ENCODE data around the gene RNF11.

The RNF11 gene

GRCh38 chr1:51284487-51284954 lies 48.4 kb downstream of the RNF11 start:
- Mint-ChIP-seq H3K27ac (no peak overlapping the region), H3K27me3 (no peaks in the 10 kb centered on the region)
- intact Hi-C loops (cut with micrococcal nuclease): no loop called here

GRCh38 chr1:51285055-51285454 lies 49.0 kb downstream of the RNF11 start:
- Mint-ChIP-seq H3K27me3 (no peaks in the 10 kb centered on the region), H3K36me3 (ENCODE audit: low read depth) (no peaks in the 10 kb centered on the region), H3K4me3 (no peak overlapping the region), H3K9me3 (no peaks in the 10 kb centered on the region), H3K4me1 (ENCODE audit: low read depth) (peaks cover 5% of the 10 kb centered on the region), H3K27ac (no peak overlapping the region)
- intact Hi-C loops (cut with micrococcal nuclease): no loop called here

More at GRCh38 chr1:51284487-51284954, 48.4 kb downstream of the RNF11 start:
- Mint-ChIP-seq H3K4me3 (no peak overlapping the region), H3K9me3 (no peaks in the 10 kb centered on the region), H3K36me3 (ENCODE audit: low read depth) (no peaks in the 10 kb centered on the region), H3K4me1 (ENCODE audit: low read depth) (peaks cover 5% of the 10 kb centered on the region)

GRCh38 chr1:51287966-51288365 lies 51.9 kb downstream of the RNF11 start:
- H3K4me3 Mint-ChIP-seq: no peak overlapping the region
- intact Hi-C loops (cut with micrococcal nuclease): no loop called here
- H3K27me3 Mint-ChIP-seq: no peaks in the 10 kb centered on the region
- no peaks in the 10 kb centered on the region for H3K9me3 Mint-ChIP-seq
- H3K36me3 Mint-ChIP-seq (ENCODE audit: low read depth): no peaks in the 10 kb centered on the region
- peaks cover under 1% of the 10 kb centered on the region for H3K4me1 Mint-ChIP-seq (ENCODE audit: low read depth)
- H3K27ac Mint-ChIP-seq: no peak overlapping the region

- no peaks in the 10 kb centered on the region for H3K27me3 Mint-ChIP-seq
- no peak overlapping the region for H3K4me3 Mint-ChIP-seq
- H3K9me3 Mint-ChIP-seq: no peaks in the 10 kb centered on the region
- intact Hi-C loops (cut with micrococcal nuclease): no loop called here
- no peaks in the 10 kb centered on the region for H3K4me1 Mint-ChIP-seq (ENCODE audit: low read depth)
- H3K27ac Mint-ChIP-seq: no peak overlapping the region
- no peaks in the 10 kb centered on the region for H3K36me3 Mint-ChIP-seq (ENCODE audit: low read depth)
Measured at GRCh38 chr1:51288578-51288977, 52.5 kb downstream of the RNF11 start.

GRCh38 chr1:51289676-51290488 lies 53.8 kb downstream of the RNF11 start:
- Mint-ChIP-seq H3K4me1 (ENCODE audit: low read depth) (peaks cover 3% of the 10 kb centered on the region), H3K9me3 (no peaks in the 10 kb centered on the region), H3K4me3 (no peak overlapping the region), H3K36me3 (ENCODE audit: low read depth) (no peaks in the 10 kb centered on the region), H3K27me3 (no peaks in the 10 kb centered on the region), H3K27ac (no peak overlapping the region)
- intact Hi-C loops (cut with micrococcal nuclease): loop anchor here (10.0 kb wide), 1 partner anchor 95 kb away; no protein-coding TSS in a partner anchor

GRCh38 chr1:51290489-51290847 lies 54.4 kb downstream of the RNF11 start:
- Mint-ChIP-seq H3K27ac (no peak overlapping the region), H3K4me3 (no peak overlapping the region), H3K4me1 (ENCODE audit: low read depth) (peaks cover 5% of the 10 kb centered on the region), H3K36me3 (ENCODE audit: low read depth) (no peaks in the 10 kb centered on the region), H3K27me3 (no peaks in the 10 kb centered on the region), H3K9me3 (no peaks in the 10 kb centered on the region)
- intact Hi-C loops (cut with micrococcal nuclease): loop anchor here (10.0 kb wide), 1 partner anchor 96 kb away; no protein-coding TSS in a partner anchor

- H3K4me1 Mint-ChIP-seq (ENCODE audit: low read depth): peaks cover 32% of the 10 kb centered on the region
- H3K27ac Mint-ChIP-seq: no peak overlapping the region
- no peaks in the 10 kb centered on the region for H3K36me3 Mint-ChIP-seq (ENCODE audit: low read depth)
- intact Hi-C loops (cut with micrococcal nuclease): loop anchor here (10.0 kb wide), 1 partner anchor 99 kb away; no protein-coding TSS in a partner anchor
- H3K4me3 Mint-ChIP-seq: no peak overlapping the region
- H3K9me3 Mint-ChIP-seq: no peaks in the 10 kb centered on the region
- peaks cover 14% of the 10 kb centered on the region for H3K27me3 Mint-ChIP-seq
Measured at GRCh38 chr1:51293898-51294515, 57.9 kb downstream of the RNF11 start.

- no peak overlapping the region for H3K4me3 Mint-ChIP-seq
- intact Hi-C loops (cut with micrococcal nuclease): loop anchor here (10.0 kb wide), 1 partner anchor 100 kb away; no protein-coding TSS in a partner anchor
Measured at GRCh38 chr1:51294566-51295184, 58.6 kb downstream of the RNF11 start.

GRCh38 chr1:51295926-51296325 lies 59.9 kb downstream of the RNF11 start:
- Mint-ChIP-seq H3K36me3 (ENCODE audit: low read depth) (no peaks in the 10 kb centered on the region), H3K4me1 (ENCODE audit: low read depth) (peaks cover 32% of the 10 kb centered on the region), H3K4me3 (no peak overlapping the region), H3K27me3 (peaks cover 14% of the 10 kb centered on the region), H3K27ac (no peak overlapping the region), H3K9me3 (no peaks in the 10 kb centered on the region)
- intact Hi-C loops (cut with micrococcal nuclease): loop anchor here (2.0 to 10.0 kb wide), 2 partner anchors 59 to 101 kb away; partner anchors contain the start of gene RNF11

More at GRCh38 chr1:51294566-51295184, 58.6 kb downstream of the RNF11 start:
- no peaks in the 10 kb centered on the region for H3K9me3 Mint-ChIP-seq
- H3K27ac Mint-ChIP-seq: no peak overlapping the region
- H3K27me3 Mint-ChIP-seq: peaks cover 14% of the 10 kb centered on the region
- H3K4me1 Mint-ChIP-seq (ENCODE audit: low read depth): peaks cover 32% of the 10 kb centered on the region
- H3K36me3 Mint-ChIP-seq (ENCODE audit: low read depth): no peaks in the 10 kb centered on the region

GRCh38 chr1:51296383-51297357 lies 60.6 kb downstream of the RNF11 start:
- H3K27ac Mint-ChIP-seq: peak overlapping the region; percentile 3
- H3K4me3 Mint-ChIP-seq: peak overlapping the region; percentile 70
- H3K9me3 Mint-ChIP-seq: no peaks in the 10 kb centered on the region
- intact Hi-C loops (cut with micrococcal nuclease): loop anchor here (2.0 to 10.0 kb wide), 2 partner anchors 60 to 102 kb away; partner anchors contain the start of gene RNF11
- peaks cover 14% of the 10 kb centered on the region for H3K27me3 Mint-ChIP-seq
- H3K4me1 Mint-ChIP-seq (ENCODE audit: low read depth): peaks cover 32% of the 10 kb centered on the region
- no peaks in the 10 kb centered on the region for H3K36me3 Mint-ChIP-seq (ENCODE audit: low read depth)

- Mint-ChIP-seq H3K4me3 (peak overlapping the region; percentile 47), H3K36me3 (ENCODE audit: low read depth) (no peaks in the 10 kb centered on the region), H3K9me3 (no peaks in the 10 kb centered on the region), H3K4me1 (ENCODE audit: low read depth) (peaks cover 39% of the 10 kb centered on the region), H3K27ac (peak overlapping the region; percentile 3), H3K27me3 (peaks cover 14% of the 10 kb centered on the region)
- intact Hi-C loops (cut with micrococcal nuclease): loop anchor here (2.0 to 10.0 kb wide), 2 partner anchors 61 to 103 kb away; partner anchors contain the start of gene RNF11
Measured at GRCh38 chr1:51297401-51298321, 61.6 kb downstream of the RNF11 start.

- intact Hi-C loops (cut with micrococcal nuclease): loop anchor here (10.0 kb wide), 1 partner anchor 104 kb away; no protein-coding TSS in a partner anchor
- Mint-ChIP-seq H3K36me3 (ENCODE audit: low read depth) (no peaks in the 10 kb centered on the region), H3K27me3 (peaks cover 14% of the 10 kb centered on the region), H3K27ac (peak overlapping the region; percentile 19), H3K4me1 (ENCODE audit: low read depth) (peaks cover 46% of the 10 kb centered on the region), H3K4me3 (no peak overlapping the region), H3K9me3 (no peaks in the 10 kb centered on the region)
Measured at GRCh38 chr1:51298322-51298705, 62.2 kb downstream of the RNF11 start.
